HepG2 (cell line): ENCODE measurements around the gene RRP8. TPM values are rescaled to one million over a fixed set of nuclear protein-coding genes. Genes with fewer than 3 reads are reported as not detected.

Source experiments
- ASH2L ChIP-seq: fragments of 300-600, 200-600 bp; sonication (generic); IDR thresholded peaks from 2 replicates; pipeline ENCODE4 v1.7.0; 2017; ENCODE audit warnings: low read depth, mild to moderate bottlenecking, moderate library complexity, mixed read lengths, low read length; ENCODE audit not compliant: insufficient read length
- CENPBD1 ChIP-seq: sonication (generic); formaldehyde crosslinking; IDR thresholded peaks from 2 replicates; pipeline ENCODE4 v1.8.0; 2022; ENCODE audit warnings: missing genetic modification reagents, low read depth, mild to moderate bottlenecking, borderline replicate concordance
- CENPT ChIP-seq: sonication (generic); formaldehyde crosslinking; IDR thresholded peaks from 2 replicates; pipeline ENCODE4 v1.8.0; 2022; ENCODE audit warnings: low read depth, mild to moderate bottlenecking, moderate library complexity, missing genetic modification reagents
- ESRRA ChIP-seq: sonication (generic); formaldehyde crosslinking; IDR thresholded peaks from 2 replicates; pipeline ENCODE4 v1.5.1; 2020; ENCODE audit warnings: mild to moderate bottlenecking, low read depth, missing genetic modification reagents
- FOSL2 ChIP-seq: sonication (generic); formaldehyde crosslinking; IDR thresholded peaks from 2 replicates; pipeline ENCODE4 v1.4.0; 2020; ENCODE audit warnings: missing genetic modification reagents
- FOXO1 ChIP-seq: sonication (generic); formaldehyde crosslinking; IDR thresholded peaks from 2 replicates; pipeline ENCODE4 v1.4.0; 2020; ENCODE audit warnings: missing genetic modification reagents
- HES4 ChIP-seq: sonication (generic); formaldehyde crosslinking; IDR thresholded peaks from 2 replicates; pipeline ENCODE4 v1.9.0; 2021; ENCODE audit warnings: mild to moderate bottlenecking, missing genetic modification reagents, borderline replicate concordance
- IRF2 ChIP-seq: IDR thresholded peaks from 2 replicates; pipeline ENCODE4 v1.6.1; 2018; ENCODE audit warnings: missing genetic modification reagents, missing compliant biosample characterization
- JUND ChIP-seq: sonication (generic); formaldehyde crosslinking; IDR thresholded peaks from 2 replicates; pipeline ENCODE4 v1.8.0; 2022; ENCODE audit warnings: mild to moderate bottlenecking, missing genetic modification reagents
- KLF16 ChIP-seq, 2 experiments: sonication (generic) in 1 of 2; formaldehyde crosslinking in 1 of 2; IDR thresholded peaks; 2 replicates each; pipeline versions ENCODE4 v1.6.1 to v1.8.0; 2016 to 2023; ENCODE audit warnings: missing genetic modification reagents in 2 of 2, missing compliant biosample characterization in 1 of 2
- MAZ ChIP-seq, 2 experiments: sonication (generic) in 1 of 2; formaldehyde crosslinking in 1 of 2; IDR thresholded peaks; 2 replicates each; pipeline versions ENCODE4 v1.5.0 to v1.6.1; 2012 to 2020; ENCODE audit warnings: low read depth in 2 of 2, mild to moderate bottlenecking in 2 of 2, borderline replicate concordance in 1 of 2, improper control_type of control experiment in 1 of 2, low read length in 1 of 2, missing genetic modification reagents in 1 of 2, moderate library complexity in 1 of 2
- MXD1 ChIP-seq: sonication (generic); formaldehyde crosslinking; IDR thresholded peaks from 2 replicates; pipeline ENCODE4 v1.4.0; 2020; ENCODE audit warnings: mild to moderate bottlenecking, missing genetic modification reagents
- MXD3 ChIP-seq: IDR thresholded peaks from 2 replicates; pipeline ENCODE4 v1.6.1; 2016; ENCODE audit warnings: mild to moderate bottlenecking, missing biosample characterization, missing genetic modification reagents
- NKX3-1 ChIP-seq: sonication (generic); formaldehyde crosslinking; IDR thresholded peaks from 2 replicates; pipeline ENCODE4 v1.5.0; 2020; ENCODE audit warnings: missing genetic modification reagents
- PATZ1 ChIP-seq: sonication (generic); formaldehyde crosslinking; IDR thresholded peaks from 2 replicates; pipeline ENCODE4 v1.4.0; 2020; ENCODE audit warnings: missing genetic modification reagents
- POLR2AphosphoS2 ChIP-seq: IDR thresholded peaks from 2 replicates; pipeline ENCODE4 v1.6.1; 2011; ENCODE audit warnings: low read depth, low read length, improper control_type of control experiment
- STAG1 ChIP-seq: sonication (generic); formaldehyde crosslinking; IDR thresholded peaks from 2 replicates; pipeline ENCODE4 v1.4.0; 2020; ENCODE audit warnings: missing genetic modification reagents
- TMF1 ChIP-seq: sonication (generic); formaldehyde crosslinking; IDR thresholded peaks from 2 replicates; pipeline ENCODE4 v1.8.1; 2022; ENCODE audit warnings: low read depth, missing genetic modification reagents
- ZFP37 ChIP-seq: sonication (generic); formaldehyde crosslinking; IDR thresholded peaks from 2 replicates; pipeline ENCODE4 v1.4.0; 2020; ENCODE audit warnings: missing genetic modification reagents, borderline replicate concordance
- ZFP41 ChIP-seq: sonication (generic); formaldehyde crosslinking; IDR thresholded peaks from 2 replicates; pipeline ENCODE4 v1.4.0; 2020; ENCODE audit warnings: mild to moderate bottlenecking, missing genetic modification reagents, borderline replicate concordance
- ZNF20 ChIP-seq: sonication (generic); formaldehyde crosslinking; IDR thresholded peaks from 2 replicates; pipeline ENCODE4 v1.4.0; 2020; ENCODE audit warnings: mild to moderate bottlenecking, moderate library complexity, missing genetic modification reagents
- ZNF430 ChIP-seq: sonication (generic); formaldehyde crosslinking; IDR thresholded peaks from 2 replicates; pipeline ENCODE4 v1.9.0; 2021; ENCODE audit warnings: mild to moderate bottlenecking, missing genetic modification reagents
- ZNF614 ChIP-seq: IDR thresholded peaks from 2 replicates; pipeline ENCODE4 v1.6.1; 2018; ENCODE audit warnings: missing biosample characterization, missing genetic modification reagents, inconsistent platforms, borderline replicate concordance
- ZNF784 ChIP-seq: sonication (generic); formaldehyde crosslinking; IDR thresholded peaks from 2 replicates; pipeline ENCODE4 v1.5.1; 2020; ENCODE audit warnings: missing genetic modification reagents, mild to moderate bottlenecking, borderline replicate concordance
- polyA plus RNA-seq, 8 experiments: library from polyadenylated mRNA; depleted of rRNA in 3 of 8; stranded (reverse) in 7 of 8; unstranded in 1 of 8; fragments of >200 nt; fragmentation: Illumina TruSeq in 4 of 8; extraction: Trizol in 4 of 8; gene quantifications; 2 replicates each; pipeline versions ENCODE4 v1.2.1 to v1.2.3, GENCODE V29; 2011 to 2016; ENCODE audit warnings: low read depth in 4 of 8, missing spikeins in 1 of 8, mixed read lengths in 1 of 8; ENCODE audit not compliant: insufficient read depth in 1 of 8
- total RNA-seq, 5 experiments: library from RNA; depleted of rRNA; stranded (reverse); fragments of >200 nt; fragmentation: Illumina TruSeq; extraction: Trizol; gene quantifications; 2 replicates each; pipeline ENCODE4 v1.2.3, GENCODE V29; 2016; ENCODE audit warnings: low read depth in 1 of 5

Gene RRP8
- total and polyA plus RNA-seq, 2 of the 13 experiments (the other 11 are each of a cell fraction or from before 2014, with no cell fraction given): 7.2 to 21.6 TPM

GRCh38 chr11:6603287-6604080 is at the start of gene RRP8, which contains the start of gene ILK (continued):
- TF ChIP-seq FOSL2 (CRISPR knock-in tag): peak; percentile 53; the same call in 1 of the 2 replicates
- TF ChIP-seq ZFP41: no peak
- TF ChIP-seq MAZ (IDR thresholded peaks at IDR 0.05; ENCODE audit: borderline replicate concordance, low read depth, low read length): peak; percentile 76; the same call in 1 of the 2 replicates
- peak; percentile 98 for TF ChIP-seq MAZ (CRISPR knock-in tag; IDR thresholded peaks at IDR 0.05; ENCODE audit: low read depth)
- peak; percentile 55; the same call in 1 of the 2 replicates for TF ChIP-seq ZNF614
- no peak for TF ChIP-seq ZNF20
- TF ChIP-seq STAG1 (CRISPR knock-in tag): no peak
- peak; percentile 53; the same call in 1 of the 2 replicates for TF ChIP-seq NKX3-1 (CRISPR knock-in tag)
- TF ChIP-seq MXD3: peak; percentile 88
- TF ChIP-seq CENPBD1 (CRISPR knock-in tag): no peak
- TF ChIP-seq HES4 (CRISPR knock-in tag): peak; percentile 66; the same call in 1 of the 2 replicates
- TF ChIP-seq IRF2 (CRISPR knock-in tag): peak; percentile 76; the same call in 1 of the 2 replicates
- TF ChIP-seq PATZ1 (CRISPR knock-in tag): peak; percentile 39; the same call in 1 of the 2 replicates
- peak; percentile 90 for TF ChIP-seq TMF1
- TF ChIP-seq POLR2AphosphoS2: no peak
- TF ChIP-seq ESRRA (CRISPR knock-in tag): no peak
- TF ChIP-seq FOXO1 (CRISPR knock-in tag): peak; percentile 70
- TF ChIP-seq ZNF784: peak; percentile 66; the same call in 1 of the 2 replicates
- peak; percentile 79; the same call in 1 of the 2 replicates for TF ChIP-seq JUND (CRISPR knock-in tag)
- TF ChIP-seq ZNF430 (CRISPR knock-in tag): peak; percentile 76
- TF ChIP-seq ZFP37 (CRISPR knock-in tag): 0 out of 2 replicates have a peak, but pooled peaks have one; percentile 28
- TF ChIP-seq KLF16 (CRISPR knock-in tag; IDR thresholded peaks at IDR 0.05): peak in 1 of 2 experiments; percentile 93; a peak in 2 of 4 replicates
- TF ChIP-seq CENPT (CRISPR knock-in tag): no peak; the same call in 1 of the 2 replicates
- TF ChIP-seq ASH2L: peak; percentile 86
- peak; percentile 98 for TF ChIP-seq MXD1 (CRISPR knock-in tag)
